Endothelial cell of umbilical vein (primary cell): Measurements from ENCODE around the gene TMEM52B. TPM values are rescaled to one million over a fixed set of nuclear protein-coding genes. Genes with fewer than 3 reads are reported as not detected.

Experiments
- BruUV-seq: library from RNA; stranded (reverse); fragments of 400-500 nt; replicated peaks from 2 replicates; lab custom pipeline; 2021; lab: Mats Ljungman, UMichigan
- CTCF ChIA-PET: fragments of 300-600, 350-600 bp; sonication (Branson Sonifier 250); formaldehyde crosslinking; loops from one replicate; lab custom pipeline; 2021; ENCODE audit warnings: antibody characterized with exemption, inconsistent platforms; lab: Charles Lee
- POLR2A ChIA-PET: fragments of 300-600, 350-600 bp; sonication (Branson Sonifier 250); formaldehyde crosslinking; loops from one replicate; lab custom pipeline; 2021; ENCODE audit warnings: antibody characterized with exemption, inconsistent platforms; lab: Charles Lee
- DNase-seq: peaks from one replicate; pipeline ENCODE4 v3.0.0-alpha.2; 2011; ENCODE audit warnings: low read depth, low spot score
- FAIRE-seq: peaks from 2 replicates; lab custom pipeline; 2011; peaks lifted over from hg19 to GRCh38; lab: Jason Lieb, UNC
- H2AFZ ChIP-seq: 2 replicates; pipeline ENCODE4 v1.6.0; 2012; ENCODE audit warnings: low read depth, low read length, control low read depth, inconsistent platforms
- H3K27ac ChIP-seq: 2 replicates; pipeline ENCODE4 v1.5.1; 2011; ENCODE audit warnings: low read depth, mild to moderate bottlenecking, control low read depth, low read length, moderate library complexity; ENCODE audit not compliant: insufficient read depth
- H3K27me3 ChIP-seq, 2 experiments: 2 replicates each; pipeline versions ENCODE4 v1.6.0 to v1.6.1; 2011; ENCODE audit warnings: low read length in 2 of 2, mixed read lengths in 1 of 2; ENCODE audit not compliant: control insufficient read depth in 2 of 2, insufficient read depth in 2 of 2
- H3K36me3 ChIP-seq, 2 experiments: 2 replicates in 1 of 2; 3 replicates in 1 of 2; pipeline ENCODE4 v1.5.1; 2011; ENCODE audit warnings: low read length in 2 of 2, mild to moderate bottlenecking in 1 of 2, moderate library complexity in 1 of 2; ENCODE audit not compliant: control insufficient read depth in 2 of 2, insufficient read depth in 2 of 2; ENCODE audit errors: extremely low read depth in 1 of 2
- H3K4me1 ChIP-seq: 3 replicates; pipeline ENCODE4 v1.5.1; 2011; ENCODE audit warnings: mild to moderate bottlenecking, low read length; ENCODE audit not compliant: control insufficient read depth, insufficient read depth; ENCODE audit errors: extremely low read depth
- H3K4me2 ChIP-seq: 2 replicates; pipeline ENCODE4 v1.6.1; 2011; ENCODE audit warnings: low read length, control low read depth, mixed read lengths; ENCODE audit not compliant: insufficient read depth
- H3K4me3 ChIP-seq, 3 experiments: fragments of 200-600 bp in 1 of 3; sonication (generic), shearing (Covaris generic) in 1 of 3; replicated peaks in 1 of 3; 2 replicates each; pipeline ENCODE4 v1.5.1; 2011 to 2016; ENCODE audit warnings: control low read depth in 3 of 3, low read length in 3 of 3, mild to moderate bottlenecking in 2 of 3, inconsistent platforms in 1 of 3, low read depth in 1 of 3, moderate library complexity in 1 of 3; ENCODE audit not compliant: insufficient read depth in 1 of 3
- H3K79me2 ChIP-seq: 2 replicates; pipeline ENCODE4 v1.6.0; 2012; ENCODE audit warnings: low read length, inconsistent platforms; ENCODE audit not compliant: control insufficient read depth, insufficient read depth
- H3K9ac ChIP-seq: replicated peaks from 2 replicates; pipeline ENCODE3; 2011; ENCODE audit warnings: low read length, control low read depth; ENCODE audit not compliant: insufficient read depth; ENCODE audit errors: extremely low read depth
- H3K9me1 ChIP-seq: replicated peaks from 3 replicates; pipeline ENCODE4 v1.6.0; 2011; ENCODE audit warnings: mild to moderate bottlenecking, low read length; ENCODE audit not compliant: control insufficient read depth, insufficient read depth; ENCODE audit errors: extremely low read depth
- H3K9me3 ChIP-seq: replicated peaks from 2 replicates; pipeline ENCODE4 v1.5.1; 2012; ENCODE audit warnings: low read length, inconsistent platforms; ENCODE audit not compliant: control insufficient read depth, insufficient read depth
- H4K20me1 ChIP-seq: replicated peaks from 2 replicates; pipeline ENCODE3; 2011; ENCODE audit warnings: mild to moderate bottlenecking, low read length; ENCODE audit not compliant: control insufficient read depth, insufficient read depth; ENCODE audit errors: extremely low read depth
- CTCF ChIP-seq, 2 donors: IDR thresholded peaks; 1 replicate in 1 of 2; 2 replicates in 1 of 2; pipeline ENCODE4 v1.5.1; 2011; ENCODE audit warnings: low read length in 2 of 2, mild to moderate bottlenecking in 2 of 2, moderate library complexity in 2 of 2, control low read depth in 1 of 2, inconsistent platforms in 1 of 2, low read depth in 1 of 2; ENCODE audit not compliant: insufficient read depth in 1 of 2; ENCODE audit errors: extremely low read depth in 1 of 2
- EZH2 ChIP-seq: IDR thresholded peaks from 2 replicates; pipeline ENCODE4 v1.6.1; 2012; ENCODE audit warnings: borderline replicate concordance, low read depth, mild to moderate bottlenecking, moderate library complexity, low read length, inconsistent platforms; ENCODE audit not compliant: severe bottlenecking
- FOS ChIP-seq: IDR thresholded peaks from 2 replicates; pipeline ENCODE4 v1.6.1; 2011; ENCODE audit warnings: mild to moderate bottlenecking, low read length, moderate library complexity, borderline replicate concordance; ENCODE audit not compliant: insufficient read depth
- GATA2 ChIP-seq: IDR thresholded peaks from 2 replicates; pipeline ENCODE4 v1.7.0; 2011; ENCODE audit warnings: low read depth, mild to moderate bottlenecking, moderate library complexity, mixed read lengths, low read length; ENCODE audit not compliant: insufficient read length, insufficient read depth
- JUN ChIP-seq: IDR thresholded peaks from 2 replicates; pipeline ENCODE4 v1.6.1; 2011; ENCODE audit warnings: borderline replicate concordance, low read depth; ENCODE audit not compliant: insufficient read length, insufficient read depth
- MAX ChIP-seq: IDR thresholded peaks from 2 replicates; pipeline ENCODE4 v1.6.1; 2011; ENCODE audit not compliant: insufficient read depth, insufficient read length
- MYC ChIP-seq: IDR thresholded peaks from one replicate; pipeline ENCODE4 v1.6.1; 2011; ENCODE audit warnings: mild to moderate bottlenecking, low read depth, low read length
- POLR2A ChIP-seq: IDR thresholded peaks from 2 replicates; pipeline ENCODE4 v1.6.1; 2012; ENCODE audit warnings: low read depth, mild to moderate bottlenecking, control low read depth, low read length
- POLR2AphosphoS5 ChIP-seq: IDR thresholded peaks from 2 replicates; pipeline ENCODE4 v1.6.1; 2012; ENCODE audit warnings: low read depth, mild to moderate bottlenecking, control low read depth, low read length, moderate library complexity; ENCODE audit not compliant: insufficient read depth
- dilution Hi-C: fragments of 300-500 bp; cut with MboI; formaldehyde crosslinking; loops from one replicate; pipeline ENCODE4 v1.15.0; 2019; ENCODE audit warnings: low sequenced_read_pairs; ENCODE audit not compliant: extremely low pct_ligation_motif_present
- intact Hi-C: fragments of 100-400 bp; cut with micrococcal nuclease; formaldehyde crosslinking; loops from one replicate; pipeline ENCODE4 v1.10.0; 2022
- polyA plus RNA-seq, 4 experiments: library from polyadenylated mRNA; depleted of rRNA in 3 of 4; stranded (reverse) in 3 of 4; unstranded in 1 of 4; fragments of >200 nt; gene quantifications; 2 replicates each; pipeline versions ENCODE4 v1.2.1 to v1.2.3, GENCODE V29; 2011 to 2012; ENCODE audit warnings: missing spikeins in 1 of 4
- total RNA-seq: library from RNA; stranded (reverse); gene quantifications from 2 replicates; pipeline ENCODE4 v1.2.3, GENCODE V29; 2021

TMEM52B gene
- total and polyA plus RNA-seq, 2 donors (not counting 3 experiments of a cell fraction or from before 2014, with no cell fraction given), result 0.24 TPM; not detected in 1

DNA sequence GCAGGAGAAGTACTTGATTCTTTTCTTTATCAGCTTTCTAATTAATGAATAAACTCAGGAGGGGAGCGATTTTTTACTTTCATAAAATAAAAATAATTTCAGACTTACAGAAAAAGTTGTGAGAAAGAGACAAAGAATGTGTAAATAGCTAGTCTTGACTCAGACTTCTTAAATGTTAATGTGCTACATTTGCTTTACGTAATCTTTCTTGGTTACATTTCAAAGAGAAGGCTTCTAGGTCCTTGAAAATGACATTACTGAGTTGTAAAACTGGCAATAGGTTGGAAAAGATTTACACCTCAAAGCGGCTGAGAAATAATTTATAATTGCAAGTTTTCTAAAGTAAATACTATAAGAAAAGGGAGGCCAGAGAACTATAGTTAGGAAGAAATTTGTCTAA lies 62.5 kb downstream of the TMEM52B start:
- no peaks in the 10 kb centered on the region for H3K4me1 ChIP-seq
- no peaks in the 10 kb centered on the region for H3K36me3 ChIP-seq
- dilution Hi-C loops (no loop called here), intact Hi-C loops (no loop called here)
- no peaks in the 10 kb centered on the region for H4K20me1 ChIP-seq
- TF ChIP-seq MYC (no peak), CTCF (IDR thresholded peaks at IDR 0.05; ENCODE audit: extremely low read depth in 1 of 2, insufficient read depth in 1 of 2, low read depth in 1 of 2, low read length in 2 of 2) (no peak), MAX (no peak), POLR2AphosphoS5 (no peak), GATA2 (no peak), JUN (no peak), EZH2 (no peak), FOS (no peak), POLR2A (no peak)
- no peak overlapping the region for H3K4me2 ChIP-seq
- no peak overlapping the region for H2AFZ ChIP-seq
- no peak overlapping the region for H3K27ac ChIP-seq
- no peak for FAIRE-seq
- no peaks in the 10 kb centered on the region for H3K9me3 ChIP-seq
- H3K9ac ChIP-seq, result no peak overlapping the region
- no peaks in the 10 kb centered on the region for H3K27me3 ChIP-seq
- POLR2A ChIA-PET, result no interaction called here
- no peak for DNase-seq
- H3K4me3 ChIP-seq, result no peak overlapping the region
- H3K79me2 ChIP-seq, result no peaks in the 10 kb centered on the region
- no peaks in the 10 kb centered on the region for H3K9me1 ChIP-seq
- no TSS peak for BruUV-seq
- CTCF ChIA-PET, result interaction anchor here (2.0 kb wide), 1 partner anchor 321 kb away, joined by 9 read pairs; no protein-coding TSS in a partner anchor

Other genes with a start within 250 kb of the TMEM52B start
- not detected in 2 replicates for gene CLEC2A, start 246.7 kb upstream of the TMEM52B start, total RNA-seq
- not detected in 2 replicates for gene CLEC2A, start 246.7 kb upstream of the TMEM52B start, polyA plus RNA-seq
- gene CLEC12A, start 207.6 kb upstream of the TMEM52B start, total RNA-seq, result not detected in 2 replicates
- gene CLEC12A, start 207.6 kb upstream of the TMEM52B start, polyA plus RNA-seq, result not detected in 2 replicates
- gene CLEC1B, start 179.9 kb upstream of the TMEM52B start, total RNA-seq, result not detected in 2 replicates
- not detected in 2 replicates for gene CLEC1B, start 179.9 kb upstream of the TMEM52B start, polyA plus RNA-seq
- 1.2 TPM in 2 replicates for gene CLEC12B, start 168.4 kb upstream of the TMEM52B start, total RNA-seq
- gene CLEC12B, start 168.4 kb upstream of the TMEM52B start, polyA plus RNA-seq, result 1.8 and 3.7 TPM in 2 replicates
- not detected in 2 replicates for gene CLEC9A, start 148.3 kb upstream of the TMEM52B start, total RNA-seq
- gene CLEC9A, start 148.3 kb upstream of the TMEM52B start, polyA plus RNA-seq, result not detected in 2 replicates
- gene CLEC1A, start 80.0 kb upstream of the TMEM52B start, total RNA-seq, result 22.5 and 24.2 TPM in 2 replicates
- 21.2 and 22.0 TPM in 2 replicates for gene CLEC1A, start 80.0 kb upstream of the TMEM52B start, polyA plus RNA-seq
- not detected in 2 replicates for gene CLEC7A, start 48.8 kb upstream of the TMEM52B start, total RNA-seq
- gene CLEC7A, start 48.8 kb upstream of the TMEM52B start, polyA plus RNA-seq, result not detected in 2 replicates
- gene OLR1, start 6.9 kb upstream of the TMEM52B start, total RNA-seq, result not detected in 2 replicates
- gene OLR1, start 6.9 kb upstream of the TMEM52B start, polyA plus RNA-seq, result not detected in 2 replicates
- gene GABARAPL1, start 33.8 kb downstream of the TMEM52B start, total RNA-seq, result 59.4 and 69.0 TPM in 2 replicates
- 64.8 and 65.6 TPM in 2 replicates for gene GABARAPL1, start 33.8 kb downstream of the TMEM52B start, polyA plus RNA-seq
- 0.13 and 0.18 TPM in 2 replicates for gene KLRD1, start 128.8 kb downstream of the TMEM52B start, total RNA-seq
- gene KLRD1, start 128.8 kb downstream of the TMEM52B start, polyA plus RNA-seq, result 0.06 and 0.15 TPM in 2 replicates
- not detected in 2 replicates for gene KLRK1, start 211.0 kb downstream of the TMEM52B start, total RNA-seq
- gene KLRK1, start 211.0 kb downstream of the TMEM52B start, polyA plus RNA-seq, result not detected in 2 replicates
- gene KLRC4, start 230.7 kb downstream of the TMEM52B start, total RNA-seq, result not detected in 2 replicates
- not detected in 2 replicates for gene KLRC4, start 230.7 kb downstream of the TMEM52B start, polyA plus RNA-seq
- gene KLRC3, start 241.6 kb downstream of the TMEM52B start, total RNA-seq, result not detected in 2 replicates
- gene KLRC3, start 241.6 kb downstream of the TMEM52B start, polyA plus RNA-seq, result not detected in 2 replicates